ENCODE data around the gene COL6A3. TPM values are rescaled to one million over a fixed set of nuclear protein-coding genes. Genes with fewer than 3 reads are reported as not detected.

Gene COL6A3
- total RNA-seq, 4 donors from 2014 or later, result 432 to 983 (median 750) TPM

DNA sequence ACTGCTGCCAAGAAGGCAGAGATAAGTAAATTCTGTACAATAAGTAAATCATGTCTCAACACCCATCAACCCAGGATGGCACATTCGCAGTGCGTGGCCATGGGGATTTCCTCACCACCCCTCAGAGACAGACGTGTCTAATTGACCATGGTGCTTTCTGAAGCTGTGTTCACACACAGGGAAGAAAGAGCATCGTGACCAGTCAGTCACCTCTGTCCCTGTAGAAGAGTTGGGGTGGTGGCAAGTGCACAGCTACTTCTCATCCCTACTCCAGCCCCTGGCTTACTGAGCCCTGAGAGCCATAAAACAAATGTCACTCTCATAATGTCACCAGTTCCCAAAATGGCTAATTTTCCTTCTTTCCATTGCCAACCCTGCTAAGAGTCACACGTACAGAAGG, 41.8 kb upstream of the COL6A3 start:
- TF ChIP-seq, protein P1, sequence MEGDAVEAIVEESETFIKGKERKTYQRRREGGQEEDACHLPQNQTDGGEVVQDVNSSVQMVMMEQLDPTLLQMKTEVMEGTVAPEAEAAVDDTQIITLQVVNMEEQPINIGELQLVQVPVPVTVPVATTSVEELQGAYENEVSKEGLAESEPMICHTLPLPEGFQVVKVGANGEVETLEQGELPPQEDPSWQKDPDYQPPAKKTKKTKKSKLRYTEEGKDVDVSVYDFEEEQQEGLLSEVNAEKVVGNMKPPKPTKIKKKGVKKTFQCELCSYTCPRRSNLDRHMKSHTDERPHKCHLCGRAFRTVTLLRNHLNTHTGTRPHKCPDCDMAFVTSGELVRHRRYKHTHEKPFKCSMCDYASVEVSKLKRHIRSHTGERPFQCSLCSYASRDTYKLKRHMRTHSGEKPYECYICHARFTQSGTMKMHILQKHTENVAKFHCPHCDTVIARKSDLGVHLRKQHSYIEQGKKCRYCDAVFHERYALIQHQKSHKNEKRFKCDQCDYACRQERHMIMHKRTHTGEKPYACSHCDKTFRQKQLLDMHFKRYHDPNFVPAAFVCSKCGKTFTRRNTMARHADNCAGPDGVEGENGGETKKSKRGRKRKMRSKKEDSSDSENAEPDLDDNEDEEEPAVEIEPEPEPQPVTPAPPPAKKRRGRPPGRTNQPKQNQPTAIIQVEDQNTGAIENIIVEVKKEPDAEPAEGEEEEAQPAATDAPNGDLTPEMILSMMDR (IDR thresholded peaks at IDR 0.05; ENCODE audit: low read depth), result no peak

DNA sequence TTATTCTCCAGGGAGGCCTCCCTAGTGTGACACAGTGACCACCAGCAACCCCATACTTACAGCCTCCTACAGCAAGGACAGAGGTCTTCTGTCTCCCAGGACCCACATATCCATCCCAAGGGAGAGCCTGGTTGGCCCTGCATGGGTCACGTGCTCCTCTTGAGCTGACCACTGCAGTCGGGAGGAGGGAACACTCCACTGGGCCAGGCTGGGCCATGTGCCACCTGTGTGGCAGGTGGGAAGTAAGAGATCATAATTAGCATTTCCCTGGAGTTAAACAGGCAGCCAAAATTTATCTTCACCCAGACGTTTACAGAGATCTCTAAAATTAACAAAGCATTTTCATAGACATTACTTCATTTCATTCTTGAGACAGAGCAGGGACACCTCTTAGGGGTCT, 39.7 kb upstream of the COL6A3 start:
- TF ChIP-seq, protein P1 (IDR thresholded peaks at IDR 0.05; ENCODE audit: low read depth), result no peak

DNA sequence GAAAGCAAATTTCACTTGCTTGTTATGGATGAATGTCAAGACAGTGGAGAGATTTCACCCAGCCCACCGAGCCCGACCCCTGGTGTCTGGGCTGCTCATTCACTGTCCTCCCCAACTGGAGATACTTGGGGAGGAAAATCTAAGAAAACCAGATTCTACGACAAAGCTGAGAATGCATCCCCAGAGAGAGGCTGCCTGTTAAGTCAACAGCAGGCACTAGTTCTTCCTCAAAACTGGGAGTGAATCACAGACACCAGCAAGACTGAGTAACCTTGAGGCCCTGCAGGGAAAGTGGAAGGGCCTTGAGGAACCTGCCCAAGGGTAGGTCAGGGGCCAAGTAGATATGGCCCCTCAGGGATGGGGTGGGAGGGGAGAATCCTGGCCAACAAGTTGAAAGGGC, 38.9 kb upstream of the COL6A3 start:
- TF ChIP-seq, protein P1 (IDR thresholded peaks at IDR 0.05; ENCODE audit: low read depth), result no peak

DNA sequence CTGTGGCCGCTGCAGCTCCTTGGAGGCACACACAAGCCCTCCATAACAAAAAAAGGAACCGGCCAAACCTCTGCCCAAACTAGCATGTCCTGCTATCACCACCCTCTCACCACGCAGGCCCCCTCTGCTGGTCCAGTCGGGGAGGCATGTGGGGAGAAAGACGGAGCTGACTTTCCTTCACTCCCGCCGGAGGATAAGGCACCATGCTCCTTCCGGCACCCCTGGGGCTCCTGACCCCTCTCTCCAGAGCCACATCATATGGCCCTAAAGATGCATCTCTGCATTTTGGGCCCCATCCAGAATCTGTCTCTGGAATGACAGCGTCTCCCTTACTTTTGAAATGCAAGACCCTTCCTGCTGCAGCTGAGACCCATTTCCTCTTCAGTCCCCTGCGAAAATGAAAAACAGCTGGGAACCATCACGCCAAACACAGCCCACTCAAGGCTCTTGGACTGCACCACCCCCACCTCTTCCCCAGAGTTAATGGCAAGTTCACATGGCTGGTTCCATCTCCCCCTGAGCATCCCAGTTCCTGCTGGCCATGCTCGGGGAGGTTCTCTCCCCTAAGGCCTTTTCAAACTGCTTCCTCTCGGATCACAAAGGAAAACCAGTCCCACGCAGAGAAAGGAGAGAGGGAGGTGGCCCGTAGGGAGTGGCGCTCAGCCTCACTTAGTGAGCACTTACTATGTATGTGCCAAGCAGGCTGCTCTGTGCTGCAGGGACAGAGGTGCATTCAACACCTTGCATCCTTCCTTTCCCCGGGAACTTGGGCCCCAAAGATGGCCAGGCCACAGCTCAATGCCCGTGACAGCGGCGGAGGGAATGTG, 37.9 kb upstream of the COL6A3 start:
- TF ChIP-seq, protein P1 (IDR thresholded peaks at IDR 0.05; ENCODE audit: low read depth), result no peak

DNA sequence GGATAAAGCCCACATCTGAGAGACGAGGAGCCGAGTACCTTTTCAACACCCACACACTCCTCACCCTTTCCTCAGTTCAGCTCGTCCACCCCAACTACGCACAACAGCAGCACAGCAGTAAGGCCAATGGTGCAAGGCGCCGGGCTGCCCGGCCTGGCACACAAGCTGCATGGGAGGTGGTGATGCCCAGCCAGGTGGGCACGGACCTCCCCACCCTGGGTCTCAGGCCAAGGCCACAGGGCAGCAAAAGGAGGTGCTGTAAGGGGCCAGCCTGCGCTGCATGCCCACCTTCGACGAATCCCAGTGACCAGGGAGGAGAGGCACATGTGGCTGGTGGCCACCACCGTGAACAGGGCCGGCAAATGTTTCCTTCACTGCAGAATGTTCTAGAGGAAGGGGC, 36.6 kb upstream of the COL6A3 start:
- TF ChIP-seq, protein P1 (IDR thresholded peaks at IDR 0.05; ENCODE audit: low read depth), result no peak

DNA sequence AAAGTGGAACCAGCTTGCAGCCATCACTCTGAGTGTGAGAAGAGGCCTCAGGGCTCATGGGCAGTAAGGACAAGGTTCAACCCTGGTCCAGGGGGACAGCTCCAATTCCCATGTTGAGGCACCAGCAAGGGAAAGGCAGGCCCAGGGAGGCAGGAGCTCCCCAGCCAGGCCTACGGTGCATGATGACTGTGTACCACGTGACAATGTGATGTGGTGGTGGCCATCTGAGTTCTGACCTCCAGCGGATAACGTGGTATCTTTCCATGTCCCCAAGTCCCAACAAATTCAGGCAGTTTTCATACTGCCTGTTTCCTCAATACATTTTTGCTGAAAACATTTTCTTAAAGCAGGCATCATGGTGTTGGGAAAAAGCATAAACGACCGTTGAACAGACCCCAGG, 36.1 kb upstream of the COL6A3 start:
- TF ChIP-seq, protein P1 (IDR thresholded peaks at IDR 0.05; ENCODE audit: low read depth), result no peak

DNA sequence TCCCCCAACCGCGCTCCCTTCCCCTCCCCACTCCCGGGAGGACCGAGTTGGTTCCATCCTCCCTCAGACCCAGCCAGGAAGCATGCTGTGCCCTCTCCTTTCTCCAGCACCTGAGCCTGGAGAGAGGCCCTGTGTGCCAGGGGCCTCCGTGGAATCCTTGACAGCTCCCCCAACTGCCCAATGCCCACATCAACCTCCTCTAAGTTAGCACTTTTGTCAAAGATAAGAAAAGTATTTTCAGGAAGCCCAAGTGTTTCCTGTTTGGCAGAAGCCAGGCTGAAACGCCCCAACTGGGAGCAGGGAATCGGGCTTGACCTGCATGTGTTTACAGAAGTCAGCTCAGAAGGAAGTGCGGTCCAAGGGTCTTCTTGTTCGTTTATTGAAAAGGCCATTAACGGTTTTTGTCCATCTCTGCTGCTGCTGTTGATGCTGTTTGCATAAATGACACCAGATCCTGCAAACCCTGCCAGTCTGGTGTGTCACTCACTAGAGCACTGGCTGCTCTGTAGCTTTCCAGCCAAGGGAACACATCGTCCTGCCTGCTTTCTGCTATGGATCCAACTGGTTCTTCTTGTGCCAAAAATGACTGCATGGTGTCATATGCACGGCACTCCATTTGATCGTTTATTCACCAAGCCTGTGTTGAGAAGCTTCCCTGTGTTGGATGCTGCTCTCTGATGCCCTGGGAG, 35.4 kb upstream of the COL6A3 start:
- TF ChIP-seq, protein P1 (IDR thresholded peaks at IDR 0.05; ENCODE audit: low read depth), result no peak

All from subcutaneous adipose tissue (tissue), 4 donors.